Ascending aorta (tissue), 2 donors: ENCODE data around the gene AUTS2. TPM values are rescaled to one million over a fixed set of nuclear protein-coding genes. Genes with fewer than 3 reads are reported as not detected.

ENCODE experiments used
- DNase-seq, 2 donors: peaks; one replicate each; pipeline ENCODE4 v3.0.0-alpha.2; 2019; ENCODE audit warnings: low spot score in 2 of 2
- H3K27ac ChIP-seq, 2 donors: fragments of 200-600 bp; sonication (generic); one replicate each; pipeline ENCODE4 v1.5.1; 2016 to 2017; ENCODE audit warnings: mild to moderate bottlenecking in 1 of 2
- H3K27me3 ChIP-seq: fragments of 200-600 bp; sonication (generic); one replicate; pipeline ENCODE4 v1.5.1; 2017
- H3K36me3 ChIP-seq, 2 donors: fragments of 200-600 bp; sonication (generic); one replicate each; pipeline ENCODE4 v1.5.1; 2016
- H3K4me1 ChIP-seq, 2 donors: fragments of 200-600 bp; sonication (generic); one replicate each; pipeline ENCODE4 v1.5.1; 2016 to 2017; ENCODE audit warnings: mild to moderate bottlenecking in 1 of 2
- H3K4me3 ChIP-seq, 2 donors: fragments of 200-600 bp; sonication (generic); one replicate each; pipeline ENCODE4 v1.5.1; 2016 to 2017; ENCODE audit warnings: mild to moderate bottlenecking in 1 of 2
- H3K9me3 ChIP-seq, 2 donors: fragments of 200-600 bp; sonication (generic); one replicate each; pipeline ENCODE4 v1.5.1; 2016
- intact Hi-C: fragments of 100-400 bp; cut with DNase I; formaldehyde crosslinking; loops from one replicate; pipeline ENCODE4 v1.15.1; 2023
- total RNA-seq: library from RNA; depleted of rRNA; stranded (reverse); fragments of >200 nt; gene quantifications from one replicate; pipeline ENCODE4 v1.1.0, GENCODE V29; 2016
- TF ChIP-seq, protein P1 (sequence below), 3 experiments: fragments of 200-600 bp in 2 of 3; fragments of 450-650 bp in 1 of 3; sonication (generic) in 2 of 3; IDR thresholded peaks; one replicate each; pipeline ENCODE4 v1.5.1; 2016 to 2019; ENCODE audit warnings: antibody characterized with exemption in 3 of 3, mild to moderate bottlenecking in 1 of 3, moderate library complexity in 1 of 3

The AUTS2 gene
- total RNA-seq, 1 donor from 2014 or later: 90.4 TPM

DNA sequence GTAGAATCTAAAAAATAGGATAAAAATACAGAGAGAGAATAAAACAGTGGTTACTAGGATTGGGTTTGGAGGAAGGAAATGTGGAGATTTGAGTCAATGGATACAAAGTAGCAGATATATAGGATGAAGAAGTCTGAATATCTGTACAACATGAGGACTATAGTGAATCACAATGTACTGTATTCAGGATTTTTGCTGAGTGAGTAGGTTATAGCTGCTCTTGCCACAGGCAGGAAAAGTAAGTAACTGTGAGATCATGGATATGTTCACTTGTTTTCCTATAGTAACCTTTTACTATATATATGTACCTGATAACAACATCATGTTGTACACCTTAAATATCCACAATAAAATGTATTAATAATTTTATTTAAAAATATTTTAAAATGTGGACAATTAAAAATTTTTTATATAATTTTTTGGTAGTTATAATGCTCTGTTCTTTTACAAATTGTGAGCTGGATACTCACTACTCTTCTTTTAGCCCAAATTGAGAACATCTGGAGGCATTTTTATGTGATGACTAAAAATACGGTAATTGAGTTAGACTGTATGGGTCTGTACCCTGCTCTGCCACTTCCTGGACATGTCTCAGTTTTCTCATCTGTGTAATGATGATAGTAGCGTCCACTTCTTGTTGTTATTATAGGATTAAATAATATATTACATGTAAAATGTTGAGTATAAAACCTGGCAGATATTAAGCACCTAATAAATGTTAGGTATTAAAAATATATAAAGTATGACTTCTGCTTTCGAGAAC, 439.1 kb downstream of the AUTS2 start:
- Histone ChIP-seq H3K36me3 (no peaks in the 10 kb centered on the region), H3K4me1 (no peaks in the 10 kb centered on the region), H3K9me3 (no peaks in the 10 kb centered on the region), H3K4me3 (no peak overlapping the region), H3K27ac (no peak overlapping the region), H3K27me3 (no peaks in the 10 kb centered on the region)
- intact Hi-C loops: no loop called here
- no peak for DNase-seq
- TF ChIP-seq, protein P1, sequence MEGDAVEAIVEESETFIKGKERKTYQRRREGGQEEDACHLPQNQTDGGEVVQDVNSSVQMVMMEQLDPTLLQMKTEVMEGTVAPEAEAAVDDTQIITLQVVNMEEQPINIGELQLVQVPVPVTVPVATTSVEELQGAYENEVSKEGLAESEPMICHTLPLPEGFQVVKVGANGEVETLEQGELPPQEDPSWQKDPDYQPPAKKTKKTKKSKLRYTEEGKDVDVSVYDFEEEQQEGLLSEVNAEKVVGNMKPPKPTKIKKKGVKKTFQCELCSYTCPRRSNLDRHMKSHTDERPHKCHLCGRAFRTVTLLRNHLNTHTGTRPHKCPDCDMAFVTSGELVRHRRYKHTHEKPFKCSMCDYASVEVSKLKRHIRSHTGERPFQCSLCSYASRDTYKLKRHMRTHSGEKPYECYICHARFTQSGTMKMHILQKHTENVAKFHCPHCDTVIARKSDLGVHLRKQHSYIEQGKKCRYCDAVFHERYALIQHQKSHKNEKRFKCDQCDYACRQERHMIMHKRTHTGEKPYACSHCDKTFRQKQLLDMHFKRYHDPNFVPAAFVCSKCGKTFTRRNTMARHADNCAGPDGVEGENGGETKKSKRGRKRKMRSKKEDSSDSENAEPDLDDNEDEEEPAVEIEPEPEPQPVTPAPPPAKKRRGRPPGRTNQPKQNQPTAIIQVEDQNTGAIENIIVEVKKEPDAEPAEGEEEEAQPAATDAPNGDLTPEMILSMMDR (IDR thresholded peaks at IDR 0.05): no peak

DNA sequence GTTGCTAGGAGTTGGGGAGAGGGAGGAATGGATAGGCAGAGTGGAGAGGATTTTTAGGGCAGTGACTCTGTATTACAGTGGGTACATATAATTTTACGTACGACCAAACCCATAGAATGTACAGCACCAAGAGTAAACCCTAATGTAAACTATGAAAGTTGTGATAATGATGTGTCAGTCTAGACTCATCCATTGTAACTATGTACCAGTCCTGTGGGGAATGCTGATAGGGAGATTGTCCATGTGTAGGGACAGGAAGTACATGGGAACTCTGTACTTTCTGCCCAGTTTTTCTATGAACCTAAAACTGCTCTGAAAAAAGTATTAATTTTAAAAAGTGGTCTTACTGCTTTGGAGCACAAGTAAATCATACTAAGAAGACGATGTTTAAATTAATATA, 441.8 kb downstream of the AUTS2 start:
- no peak for DNase-seq
- intact Hi-C loops: loop anchor here (5.0 kb wide), 2 partner anchors 122 to 657 kb away; no protein-coding TSS in a partner anchor
- no peaks in the 10 kb centered on the region for H3K36me3 ChIP-seq
- H3K4me3 ChIP-seq: no peak overlapping the region
- H3K27me3 ChIP-seq: no peaks in the 10 kb centered on the region
- no peaks in the 10 kb centered on the region for H3K9me3 ChIP-seq
- TF ChIP-seq, protein P1 (IDR thresholded peaks at IDR 0.05): no peak
- peaks cover 0 to 5% of the 10 kb centered on the region in 2 donors for H3K4me1 ChIP-seq
- H3K27ac ChIP-seq: no peak overlapping the region

DNA sequence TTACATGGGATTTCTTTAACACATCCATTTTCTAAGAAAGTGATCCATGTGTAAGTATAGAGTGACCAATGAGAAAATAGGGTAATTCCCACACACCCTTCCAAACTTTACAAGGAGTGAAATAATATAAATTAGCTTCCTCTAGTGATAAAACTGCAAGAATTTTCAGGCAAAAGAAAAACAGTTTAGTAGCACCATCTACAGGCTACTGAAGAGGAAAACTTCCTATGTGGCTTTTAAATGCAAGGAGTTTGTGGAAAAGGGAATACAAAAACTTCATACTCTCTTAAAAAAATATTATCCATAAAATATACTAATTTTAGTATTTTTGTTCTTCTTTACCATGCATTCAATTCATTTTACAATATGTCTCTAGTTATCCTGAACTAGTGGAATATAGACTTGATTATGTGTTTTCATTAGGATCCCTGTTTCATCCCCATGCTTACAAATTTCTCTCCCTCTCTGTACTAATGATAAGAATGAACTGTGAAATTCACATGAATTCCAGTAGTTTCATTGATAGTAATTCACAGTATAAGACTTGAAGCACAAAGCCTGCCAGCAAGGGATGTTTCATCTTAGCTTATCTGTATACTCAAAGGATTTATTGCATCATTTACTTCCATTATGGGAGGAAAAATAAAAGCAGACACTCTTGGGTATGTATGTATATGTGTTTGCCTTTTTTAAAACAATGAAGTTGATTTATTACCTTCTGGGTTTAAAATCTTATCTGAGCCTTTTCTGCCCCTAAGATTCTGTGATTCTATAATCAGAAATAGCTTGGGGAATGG, 442.9 kb downstream of the AUTS2 start:
- Histone ChIP-seq H3K4me1 (peaks cover 0 to 5% of the 10 kb centered on the region in 2 donors), H3K4me3 (no peak overlapping the region), H3K36me3 (no peaks in the 10 kb centered on the region), H3K27me3 (no peaks in the 10 kb centered on the region), H3K9me3 (no peaks in the 10 kb centered on the region), H3K27ac (no peak overlapping the region)
- no peak for DNase-seq
- intact Hi-C loops: loop anchor here (5.0 kb wide), 2 partner anchors 121 to 656 kb away; no protein-coding TSS in a partner anchor
- TF ChIP-seq, protein P1 (IDR thresholded peaks at IDR 0.05): peak in 2 of 3 experiments; percentile 16 to 40

DNA sequence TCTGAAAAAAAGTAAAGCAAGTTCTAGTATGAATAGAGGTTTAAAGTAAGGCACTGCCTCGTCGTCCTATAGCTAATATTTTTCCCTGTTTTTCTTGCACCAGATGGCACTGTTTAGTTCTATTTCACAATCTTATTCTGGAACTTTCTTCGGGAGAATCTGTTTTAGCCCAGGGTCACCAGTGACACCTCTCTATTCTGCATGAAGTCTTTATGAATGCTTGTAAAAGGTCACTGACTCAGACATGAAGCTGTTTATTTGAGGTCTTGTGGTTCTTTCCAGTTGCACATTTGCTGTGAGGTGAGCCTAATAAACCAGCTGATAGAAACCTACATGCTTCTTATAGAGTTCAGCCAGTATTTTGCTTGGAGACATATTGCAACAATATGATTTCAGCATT, 444.3 kb downstream of the AUTS2 start:
- Histone ChIP-seq H3K4me3 (no peak overlapping the region), H3K27me3 (no peaks in the 10 kb centered on the region), H3K9me3 (no peaks in the 10 kb centered on the region), H3K4me1 (peaks cover 0 to 5% of the 10 kb centered on the region in 2 donors), H3K36me3 (no peaks in the 10 kb centered on the region), H3K27ac (no peak overlapping the region)
- DNase-seq: no peak
- TF ChIP-seq, protein P1 (IDR thresholded peaks at IDR 0.05): peak in 2 of 3 experiments; percentile 5 to 35
- intact Hi-C loops: loop anchor here (5.0 kb wide), 2 partner anchors 120 to 655 kb away; no protein-coding TSS in a partner anchor

DNA sequence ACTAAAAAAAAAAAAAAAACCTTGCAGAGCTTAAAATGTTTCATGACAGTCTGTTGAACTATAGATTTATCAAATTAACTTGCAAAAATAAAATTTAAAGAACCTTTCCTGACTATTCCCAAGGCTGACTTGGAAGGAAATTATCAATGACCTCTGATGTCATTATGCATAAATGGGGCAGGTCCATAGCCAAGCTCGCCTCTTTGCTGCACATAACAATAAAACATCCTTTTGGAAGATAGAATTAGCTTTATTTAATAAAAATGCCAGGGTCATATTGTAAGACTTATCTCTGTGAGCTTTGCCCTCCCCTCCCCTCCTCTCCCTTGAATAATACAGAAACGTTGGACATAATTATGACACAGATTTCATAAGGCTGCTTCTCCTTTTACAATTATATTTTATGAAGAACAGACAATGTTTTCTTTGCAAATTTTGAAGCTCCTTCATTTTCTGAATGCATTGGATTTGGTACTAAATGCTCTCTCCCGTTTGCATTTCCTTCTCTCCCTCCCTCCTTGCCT, 444.8 kb downstream of the AUTS2 start:
- Histone ChIP-seq H3K9me3 (no peaks in the 10 kb centered on the region), H3K4me3 (no peak overlapping the region), H3K27ac (no peak overlapping the region), H3K4me1 (peaks cover 0 to 5% of the 10 kb centered on the region in 2 donors), H3K36me3 (no peaks in the 10 kb centered on the region), H3K27me3 (no peaks in the 10 kb centered on the region)
- TF ChIP-seq, protein P1 (IDR thresholded peaks at IDR 0.05): no peak
- intact Hi-C loops: loop anchor here (5.0 kb wide), 2 partner anchors 119 to 654 kb away; no protein-coding TSS in a partner anchor
- no peak for DNase-seq
